ENCODE data around the gene NMUR1.

The NMUR1 gene

DNA sequence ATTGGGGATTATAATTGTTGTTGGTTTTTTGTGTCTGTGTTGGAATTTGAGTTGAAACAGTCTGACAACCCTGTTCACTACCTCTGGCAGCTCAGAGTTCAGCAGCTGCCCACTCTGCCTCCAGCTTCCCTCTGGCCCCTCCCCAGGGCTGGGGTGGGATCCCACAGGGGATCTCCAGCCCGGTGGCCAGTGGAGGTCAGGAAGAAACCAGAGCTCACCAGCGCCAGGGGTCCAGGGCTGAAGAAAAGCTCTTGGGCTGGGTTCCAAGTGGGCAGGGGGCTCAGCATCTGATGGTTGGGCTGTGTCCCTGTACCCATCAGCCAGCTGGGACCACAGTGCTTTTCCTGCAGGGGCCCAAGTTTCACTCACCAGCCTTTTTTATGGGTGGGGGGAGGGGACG is 49.5 kb downstream of the NMUR1 start:
- 91% methylated on average over 3 of the region's 3 CpGs for WGBS
- Histone ChIP-seq H3K4me1 (ENCODE audit: insufficient read depth, low read length) (no peaks in the 10 kb centered on the region), H3K9ac (ENCODE audit: low read depth, low read length) (no peak overlapping the region), H3K9me3 (ENCODE audit: insufficient read depth, low read depth, low read length) (no peaks in the 10 kb centered on the region), H3K4me3 (ENCODE audit: low read length) (no peak overlapping the region), H3K27me3 (ENCODE audit: insufficient read depth, low read length) (no peaks in the 10 kb centered on the region), H3K27ac (ENCODE audit: low read depth, low read length) (no peak overlapping the region), H3K36me3 (ENCODE audit: insufficient read depth, low read length) (no peaks in the 10 kb centered on the region)

DNA sequence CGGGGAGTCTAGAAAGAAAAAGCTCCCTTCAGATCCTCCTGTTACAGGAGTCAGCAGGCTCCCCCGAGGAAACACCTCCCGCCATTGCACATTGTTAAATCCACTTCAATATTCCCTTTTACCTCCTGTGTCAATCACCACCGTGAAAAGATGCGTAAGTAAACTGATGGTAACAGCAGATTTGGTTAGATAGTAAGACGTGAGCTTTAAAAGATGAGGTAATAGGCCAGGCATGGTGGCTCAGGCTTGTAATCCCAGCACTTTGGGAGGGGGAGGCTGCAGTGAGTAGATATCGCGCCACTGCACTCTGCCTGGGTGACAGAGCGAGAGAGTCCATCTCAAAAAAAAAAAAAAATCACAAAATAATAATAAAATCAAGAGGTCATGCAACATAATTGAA is 50.8 kb downstream of the NMUR1 start:
- no peak overlapping the region for H3K9ac ChIP-seq (ENCODE audit: low read depth, low read length)
- H3K27ac ChIP-seq (ENCODE audit: low read depth, low read length), result no peak overlapping the region
- H3K4me1 ChIP-seq (ENCODE audit: insufficient read depth, low read length), result no peaks in the 10 kb centered on the region
- no peaks in the 10 kb centered on the region for H3K36me3 ChIP-seq (ENCODE audit: insufficient read depth, low read length)
- whole genome bisulfite sequencing, result 93% methylated on average over 8 of the region's 9 CpGs
- H3K4me3 ChIP-seq (ENCODE audit: low read length), result no peak overlapping the region
- H3K9me3 ChIP-seq (ENCODE audit: insufficient read depth, low read depth, low read length), result no peaks in the 10 kb centered on the region
- no peaks in the 10 kb centered on the region for H3K27me3 ChIP-seq (ENCODE audit: insufficient read depth, low read length)

DNA sequence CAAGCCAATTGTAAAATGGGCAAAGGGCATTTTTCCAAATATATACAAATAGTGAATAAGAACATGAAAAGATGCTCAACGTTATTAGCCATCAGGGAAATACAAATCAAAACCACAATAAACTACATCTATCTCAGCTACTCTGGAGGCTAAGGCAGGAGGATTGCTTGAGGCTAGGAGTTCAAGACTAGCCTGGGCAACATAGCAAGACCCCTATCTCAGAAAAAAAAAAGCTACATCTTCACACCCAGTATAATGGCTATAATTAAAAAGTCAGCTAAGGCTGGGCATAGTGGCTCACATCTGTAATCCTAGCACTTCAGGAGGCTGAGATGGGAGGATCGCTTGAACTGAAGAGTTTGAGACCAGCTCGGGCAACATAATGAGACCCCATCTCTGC is 53.3 kb downstream of the NMUR1 start:
- H3K9me3 ChIP-seq (ENCODE audit: insufficient read depth, low read depth, low read length), result no peaks in the 10 kb centered on the region
- no peaks in the 10 kb centered on the region for H3K27me3 ChIP-seq (ENCODE audit: insufficient read depth, low read length)
- H3K4me3 ChIP-seq (ENCODE audit: low read length), result no peak overlapping the region
- H3K4me1 ChIP-seq (ENCODE audit: insufficient read depth, low read length), result no peaks in the 10 kb centered on the region
- WGBS, result 93% methylated on average over 2 of the region's 3 CpGs
- H3K27ac ChIP-seq (ENCODE audit: low read depth, low read length), result no peak overlapping the region
- H3K36me3 ChIP-seq (ENCODE audit: insufficient read depth, low read length), result no peaks in the 10 kb centered on the region
- H3K9ac ChIP-seq (ENCODE audit: low read depth, low read length), result no peak overlapping the region

DNA sequence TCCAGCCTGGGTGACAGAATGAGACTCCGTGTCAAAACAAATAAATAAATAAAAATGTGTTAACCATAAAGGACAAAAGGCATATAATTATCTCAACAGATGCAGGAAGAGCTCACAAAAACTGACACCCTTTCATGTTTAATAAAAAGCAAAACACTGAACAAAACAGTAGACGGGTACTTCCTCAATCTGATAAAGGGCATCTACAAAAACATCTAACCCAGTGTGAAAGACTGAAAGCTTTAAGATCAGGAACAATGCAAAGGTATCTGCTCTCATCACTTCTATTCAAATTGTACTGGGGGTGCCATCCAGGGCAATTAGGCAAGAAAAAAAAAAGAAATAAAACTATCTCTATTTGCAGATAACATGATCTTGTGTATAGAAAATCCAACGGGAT is 54.3 kb downstream of the NMUR1 start:
- no peak overlapping the region for H3K9ac ChIP-seq (ENCODE audit: low read depth, low read length)
- H3K4me3 ChIP-seq (ENCODE audit: low read length), result no peak overlapping the region
- H3K27me3 ChIP-seq (ENCODE audit: insufficient read depth, low read length), result no peaks in the 10 kb centered on the region
- no peaks in the 10 kb centered on the region for H3K36me3 ChIP-seq (ENCODE audit: insufficient read depth, low read length)
- H3K9me3 ChIP-seq (ENCODE audit: insufficient read depth, low read depth, low read length), result no peaks in the 10 kb centered on the region
- H3K27ac ChIP-seq (ENCODE audit: low read depth, low read length), result no peak overlapping the region
- WGBS, result 78% methylated on average over 1 of the region's 3 CpGs
- H3K4me1 ChIP-seq (ENCODE audit: insufficient read depth, low read length), result no peaks in the 10 kb centered on the region
